PC-3 (cell line): ENCODE data around the gene CD2.

Experiments used
- CTCF ChIP-seq: fragments of 300-600 bp; sonication (generic); conservative IDR thresholded peaks from 2 replicates; pipeline ENCODE4 v1.5.1; 2017; ENCODE audit warnings: antibody characterized with exemption, low read depth, mild to moderate bottlenecking, low read length
- EZH2 ChIP-seq: fragments of 300-600 bp; sonication (generic); IDR thresholded peaks from one replicate; pipeline ENCODE4 v1.6.1; 2017; ENCODE audit warnings: antibody characterized with exemption, mild to moderate bottlenecking, low read length; ENCODE audit not compliant: unreplicated experiment
- EZH2phosphoT487 ChIP-seq: fragments of 300-600 bp; sonication (generic); IDR thresholded peaks from 2 replicates; pipeline ENCODE4 v1.6.1; 2018; ENCODE audit warnings: mild to moderate bottlenecking, antibody characterized with exemption, low read length, borderline replicate concordance

- TF ChIP-seq CTCF, result no peak
- TF ChIP-seq EZH2phosphoT487, result no peak
- TF ChIP-seq EZH2, result no peak
These were observed 8.1 kb downstream of the CD2 start for GRCh38 chr1:116762281-116762680.
